ENCODE measurements around the gene KRT14. TPM values are rescaled to one million over a fixed set of nuclear protein-coding genes. Genes with fewer than 3 reads are reported as not detected.

The KRT14 gene
- total RNA-seq, 3 donors from 2014 or later (not counting 1 experiment from before 2014, with no cell fraction given): not detected

DNA sequence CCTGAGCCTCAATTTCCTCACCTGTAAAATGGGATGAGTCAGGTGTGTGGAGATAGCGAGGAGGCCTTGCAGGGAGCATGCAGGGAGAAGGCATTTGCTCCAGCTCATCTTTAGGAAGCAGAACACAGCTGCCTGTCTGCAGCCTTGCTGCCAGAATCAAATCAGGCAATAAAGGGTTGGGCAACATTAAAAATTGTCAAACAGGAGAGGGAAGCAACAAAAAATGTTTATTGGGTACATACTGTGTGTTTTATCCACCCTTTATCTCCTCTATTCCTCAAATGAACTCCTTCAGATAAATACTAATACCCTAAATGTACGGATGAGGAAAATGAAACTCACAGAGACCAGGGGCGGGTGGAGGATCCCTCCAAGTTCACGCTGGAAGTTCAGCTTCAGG is 13.6 kb upstream of the KRT14 start:
- Histone ChIP-seq H3K4me1 (ENCODE audit: control insufficient read depth, insufficient read depth, low read length) (no peaks in the 10 kb centered on the region), H3K27ac (ENCODE audit: low read length) (no peak overlapping the region), H3K4me3 (ENCODE audit: low read length) (no peak overlapping the region), H3K27me3 (ENCODE audit: control insufficient read depth, insufficient read depth, low read length) (no peaks in the 10 kb centered on the region), H3K9me3 (ENCODE audit: control insufficient read depth, insufficient read depth, low read length) (no peaks in the 10 kb centered on the region), H3K36me3 (ENCODE audit: control insufficient read depth, insufficient read depth, low read length) (no peaks in the 10 kb centered on the region)
- Mint-ChIP-seq H3K4me3 (no peak overlapping the region), H3K4me1 (peaks cover 0 to 5% of the 10 kb centered on the region in 2 donors), H3K9me3 (peaks cover 0 to 5% of the 10 kb centered on the region in 2 donors), H3K36me3 (no peaks in the 10 kb centered on the region), H3K27ac (no peak overlapping the region), H3K27me3 (ENCODE audit: low read depth in 2 of 2) (peaks cover 16 to 17% of the 10 kb centered on the region in 2 donors)
- TF ChIP-seq, protein P1, sequence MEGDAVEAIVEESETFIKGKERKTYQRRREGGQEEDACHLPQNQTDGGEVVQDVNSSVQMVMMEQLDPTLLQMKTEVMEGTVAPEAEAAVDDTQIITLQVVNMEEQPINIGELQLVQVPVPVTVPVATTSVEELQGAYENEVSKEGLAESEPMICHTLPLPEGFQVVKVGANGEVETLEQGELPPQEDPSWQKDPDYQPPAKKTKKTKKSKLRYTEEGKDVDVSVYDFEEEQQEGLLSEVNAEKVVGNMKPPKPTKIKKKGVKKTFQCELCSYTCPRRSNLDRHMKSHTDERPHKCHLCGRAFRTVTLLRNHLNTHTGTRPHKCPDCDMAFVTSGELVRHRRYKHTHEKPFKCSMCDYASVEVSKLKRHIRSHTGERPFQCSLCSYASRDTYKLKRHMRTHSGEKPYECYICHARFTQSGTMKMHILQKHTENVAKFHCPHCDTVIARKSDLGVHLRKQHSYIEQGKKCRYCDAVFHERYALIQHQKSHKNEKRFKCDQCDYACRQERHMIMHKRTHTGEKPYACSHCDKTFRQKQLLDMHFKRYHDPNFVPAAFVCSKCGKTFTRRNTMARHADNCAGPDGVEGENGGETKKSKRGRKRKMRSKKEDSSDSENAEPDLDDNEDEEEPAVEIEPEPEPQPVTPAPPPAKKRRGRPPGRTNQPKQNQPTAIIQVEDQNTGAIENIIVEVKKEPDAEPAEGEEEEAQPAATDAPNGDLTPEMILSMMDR (IDR thresholded peaks at IDR 0.05): no peak
- 95% methylated on average over 3 of the region's 4 CpGs for WGBS (ENCODE audit: insufficient coverage)
- no peak for DNase-seq
- no peak for ATAC-seq
- intact Hi-C loops (cut with micrococcal nuclease): no loop called here

DNA sequence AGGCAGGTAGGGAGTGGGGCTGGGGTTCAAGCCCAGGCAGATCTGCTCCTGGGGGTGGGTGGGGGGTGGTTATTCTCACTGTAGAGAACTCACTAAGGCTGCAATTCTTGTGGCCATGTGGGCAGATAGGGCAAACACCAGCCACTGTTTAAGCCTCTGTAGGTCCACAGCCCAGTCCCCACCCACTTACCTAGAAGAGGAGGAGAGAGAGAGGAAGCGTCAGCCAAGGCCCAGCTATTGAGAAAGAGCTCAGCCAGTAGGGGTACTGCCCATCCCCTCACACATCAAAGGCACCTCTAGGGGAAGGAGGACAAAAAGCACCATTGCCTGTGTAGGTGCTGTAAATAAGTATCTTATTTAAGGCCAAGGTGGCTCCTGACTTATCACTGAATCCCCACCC is 13.0 kb upstream of the KRT14 start:
- intact Hi-C loops (cut with micrococcal nuclease): no loop called here
- no peaks in the 10 kb centered on the region for H3K9me3 ChIP-seq (ENCODE audit: control insufficient read depth, insufficient read depth, low read length)
- no peak overlapping the region for H3K4me3 Mint-ChIP-seq

DNA sequence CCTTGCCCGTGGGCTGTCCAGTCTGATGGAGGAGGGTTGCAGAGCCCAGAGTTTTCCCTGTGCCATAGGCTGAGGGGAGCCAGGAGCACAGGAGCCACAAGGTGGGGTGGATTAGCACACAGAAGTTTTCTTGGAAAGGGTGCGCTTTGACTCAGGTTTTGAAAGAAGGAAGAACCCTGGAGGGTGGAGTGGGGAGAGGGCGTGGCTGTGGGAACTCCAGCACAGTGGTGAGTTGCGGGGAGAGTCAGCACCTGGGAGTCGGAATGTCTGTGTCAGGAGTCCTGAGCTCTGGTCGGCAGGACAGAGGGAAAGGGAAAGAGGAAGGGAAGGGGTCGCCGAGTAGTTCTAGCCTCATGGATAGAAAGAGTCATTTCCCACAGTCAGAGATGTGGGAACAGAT is 8.9 kb upstream of the KRT14 start:
- ATAC-seq (no peak), DNase-seq (no peak)
- H3K4me3 Mint-ChIP-seq: no peak overlapping the region
- Histone ChIP-seq H3K4me1 (ENCODE audit: control insufficient read depth, insufficient read depth, low read length) (no peaks in the 10 kb centered on the region), H3K27ac (ENCODE audit: low read length) (no peak overlapping the region), H3K9me3 (ENCODE audit: control insufficient read depth, insufficient read depth, low read length) (no peaks in the 10 kb centered on the region), H3K27me3 (ENCODE audit: control insufficient read depth, insufficient read depth, low read length) (no peaks in the 10 kb centered on the region), H3K36me3 (ENCODE audit: control insufficient read depth, insufficient read depth, low read length) (no peaks in the 10 kb centered on the region), H3K4me3 (ENCODE audit: low read length) (no peak overlapping the region)
- H3K27me3 Mint-ChIP-seq (ENCODE audit: low read depth in 2 of 2): peaks cover 0 to 15% of the 10 kb centered on the region in 2 donors
- H3K27ac Mint-ChIP-seq: no peak overlapping the region
- TF ChIP-seq, protein P1 (IDR thresholded peaks at IDR 0.05): no peak
- H3K36me3 Mint-ChIP-seq: no peaks in the 10 kb centered on the region
- H3K4me1 Mint-ChIP-seq: peaks cover 0 to 5% of the 10 kb centered on the region in 2 donors
- WGBS (ENCODE audit: insufficient coverage): 88% methylated on average over 7 of the region's 8 CpGs
- intact Hi-C loops (cut with micrococcal nuclease): no loop called here
- peaks cover 0 to 5% of the 10 kb centered on the region in 2 donors for H3K9me3 Mint-ChIP-seq

More for the DNA sequence above, 13.0 kb upstream of the KRT14 start:
- Histone ChIP-seq H3K27ac (ENCODE audit: low read length) (no peak overlapping the region), H3K27me3 (ENCODE audit: control insufficient read depth, insufficient read depth, low read length) (no peaks in the 10 kb centered on the region), H3K4me3 (ENCODE audit: low read length) (no peak overlapping the region), H3K36me3 (ENCODE audit: control insufficient read depth, insufficient read depth, low read length) (no peaks in the 10 kb centered on the region), H3K4me1 (ENCODE audit: control insufficient read depth, insufficient read depth, low read length) (no peaks in the 10 kb centered on the region)
- TF ChIP-seq, protein P1 (IDR thresholded peaks at IDR 0.05): no peak
- H3K27ac Mint-ChIP-seq: no peak overlapping the region
- peaks cover 0 to 5% of the 10 kb centered on the region in 2 donors for H3K9me3 Mint-ChIP-seq
- WGBS (ENCODE audit: insufficient coverage): no CpG with 5 or more reads among the region's 1 CpG
- peaks cover 13% of the 10 kb centered on the region in 2 donors for H3K27me3 Mint-ChIP-seq (ENCODE audit: low read depth in 2 of 2)
- DNase-seq: no peak
- no peak for ATAC-seq
- H3K36me3 Mint-ChIP-seq: no peaks in the 10 kb centered on the region
- peaks cover 0 to 5% of the 10 kb centered on the region in 2 donors for H3K4me1 Mint-ChIP-seq

DNA sequence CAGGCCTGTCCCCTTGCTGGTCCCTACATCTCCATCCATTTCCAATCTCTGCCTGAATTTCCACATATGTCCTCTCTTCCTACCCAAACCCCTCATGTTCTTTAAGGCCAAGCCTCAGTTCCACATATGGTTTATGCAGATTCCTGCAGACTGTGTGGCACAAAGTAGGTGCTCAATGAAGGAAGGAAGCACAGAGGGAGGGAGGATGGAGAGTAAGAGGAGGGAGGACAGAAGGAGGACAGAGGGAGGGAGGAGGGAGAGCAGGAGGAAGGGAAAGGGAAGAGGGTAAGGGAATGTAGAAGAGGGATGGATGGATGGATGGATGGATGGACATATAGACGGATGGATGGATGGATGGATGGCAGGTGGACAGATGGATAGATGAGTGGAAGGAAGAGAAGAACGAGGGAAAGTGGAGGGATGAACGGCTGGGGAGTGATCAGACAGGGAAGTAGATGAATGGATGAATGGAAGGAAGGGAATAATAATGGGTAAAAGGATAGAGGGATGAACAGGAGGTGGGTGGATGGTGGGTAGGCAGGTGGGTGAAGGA is 7.7 kb upstream of the KRT14 start:
- Histone ChIP-seq H3K27me3 (ENCODE audit: control insufficient read depth, insufficient read depth, low read length) (no peaks in the 10 kb centered on the region), H3K4me1 (ENCODE audit: control insufficient read depth, insufficient read depth, low read length) (no peaks in the 10 kb centered on the region), H3K36me3 (ENCODE audit: control insufficient read depth, insufficient read depth, low read length) (no peaks in the 10 kb centered on the region), H3K9me3 (ENCODE audit: control insufficient read depth, insufficient read depth, low read length) (no peaks in the 10 kb centered on the region), H3K27ac (ENCODE audit: low read length) (no peak overlapping the region), H3K4me3 (ENCODE audit: low read length) (no peak overlapping the region)
- Mint-ChIP-seq H3K27me3 (ENCODE audit: low read depth in 2 of 2) (peaks cover 0 to 20% of the 10 kb centered on the region in 2 donors), H3K36me3 (no peaks in the 10 kb centered on the region), H3K27ac (no peak overlapping the region), H3K4me1 (peaks cover 0 to 5% of the 10 kb centered on the region in 2 donors), H3K4me3 (no peak overlapping the region), H3K9me3 (peaks cover 0 to 5% of the 10 kb centered on the region in 2 donors)
- TF ChIP-seq, protein P1 (IDR thresholded peaks at IDR 0.05): no peak
- intact Hi-C loops (cut with micrococcal nuclease): no loop called here
- 68% methylated on average over 3 of the region's 3 CpGs for WGBS (ENCODE audit: insufficient coverage)
- no peak for ATAC-seq
- DNase-seq: no peak

Data from natural killer cell (primary cell).